B cell (primary cell): ENCODE measurements around the gene NDN.

Experiments
- CTCF ChIP-seq: fragments of 200-600 bp; IDR thresholded peaks from one replicate; pipeline ENCODE4 v1.8.0; 2022; ENCODE audit warnings: antibody characterized with exemption, mild to moderate bottlenecking
- EZH2 ChIP-seq: IDR thresholded peaks from 2 replicates; pipeline ENCODE4 v1.6.1; 2012; ENCODE audit warnings: borderline replicate concordance, low read depth, mild to moderate bottlenecking, moderate library complexity, low read length; ENCODE audit not compliant: insufficient read depth, poor library complexity, severe bottlenecking

- TF ChIP-seq CTCF = no peak
- TF ChIP-seq EZH2 = no peak
These were observed 39.4 kb downstream of the NDN start, which contains the start of gene MAGEL2 for GRCh38 chr15:23647421-23648370.
